Lung (tissue), 12 donors: ENCODE results near the gene NXN. TPM values are rescaled to one million over a fixed set of nuclear protein-coding genes. Genes with fewer than 3 reads are reported as not detected.

Experiments
- ATAC-seq: fragments of 200-7000 bp; cut with Tn5 transposase; one replicate; pipeline ENCODE4 v1.9.1; 2020; ENCODE audit warnings: moderate number of reproducible peaks; ENCODE audit not compliant: insufficient read depth, low FRiP score
- DNase-seq, 3 donors: peaks; one replicate each; pipeline ENCODE4 v3.0.0-alpha.2; 2013 to 2017
- H3K27ac ChIP-seq, 2 donors: one replicate each; pipeline ENCODE4 v1.5.1; 2013; ENCODE audit warnings: mild to moderate bottlenecking in 2 of 2, moderate library complexity in 2 of 2, control low read depth in 1 of 2, inconsistent platforms in 1 of 2, low read depth in 1 of 2, low read length in 1 of 2
- H3K27me3 ChIP-seq, 3 donors: one replicate each; pipeline ENCODE4 v1.5.1; 2013; ENCODE audit warnings: low read length in 2 of 3; ENCODE audit not compliant: control insufficient read depth in 3 of 3, insufficient read depth in 3 of 3
- H3K36me3 ChIP-seq, 4 donors: one replicate each; pipeline ENCODE4 v1.5.1; 2013; ENCODE audit warnings: low read length in 4 of 4, mild to moderate bottlenecking in 1 of 4, moderate library complexity in 1 of 4; ENCODE audit not compliant: control insufficient read depth in 4 of 4, insufficient read depth in 4 of 4
- H3K4me1 ChIP-seq, 5 donors: one replicate each; pipeline ENCODE4 v1.5.1; 2013; ENCODE audit warnings: low read length in 5 of 5, mild to moderate bottlenecking in 2 of 5, moderate library complexity in 1 of 5; ENCODE audit not compliant: control insufficient read depth in 5 of 5, insufficient read depth in 5 of 5
- H3K4me3 ChIP-seq: one replicate; pipeline ENCODE4 v1.5.1; 2013; ENCODE audit warnings: mild to moderate bottlenecking, control low read depth, moderate library complexity
- H3K9ac ChIP-seq, 2 donors: one replicate each; pipeline ENCODE4 v1.5.1; 2013; ENCODE audit warnings: low read length in 2 of 2, control low read depth in 1 of 2; ENCODE audit not compliant: insufficient read depth in 1 of 2
- H3K9me3 ChIP-seq, 4 donors: one replicate each; pipeline ENCODE4 v1.5.1; 2013; ENCODE audit warnings: low read length in 3 of 4, mild to moderate bottlenecking in 1 of 4, moderate library complexity in 1 of 4; ENCODE audit not compliant: control insufficient read depth in 4 of 4, insufficient read depth in 3 of 4
- WGBS, 2 donors: extraction: QIAGEN DNeasy Blood & Tissue Kit; methylation state at CpG; one replicate each; pipeline ENCODE4 v1.1.7; 2013; 5-methylcytosine and 5-hydroxymethylcytosine counted together
- polyA plus RNA-seq, 2 donors: library from polyadenylated mRNA; stranded (reverse); fragments of 200-250 nt; gene quantifications; one replicate each; pipeline ENCODE4 v1.2.1, GENCODE V29; 2013
- total RNA-seq, 2 donors: library from RNA; depleted of rRNA in 1 of 2; stranded (reverse); fragments of >200 nt in 1 of 2; gene quantifications; one replicate each; pipeline ENCODE4 v1.2.1, GENCODE V29; 2014 to 2021
- TF ChIP-seq, protein P1 (sequence below): IDR thresholded peaks from 2 replicates; pipeline ENCODE4 v1.5.1; 2012; ENCODE audit warnings: mild to moderate bottlenecking; ENCODE audit errors: control extremely low read depth, extremely low read depth
- donor health status: control.
- donor health status: control.
- donor health status: Bipolar disorder and iron deficiency.
- donor health status: healthy.
- donor health status: DM: yes; HTN: yes; CAD: no.

Gene NXN
- total and polyA plus RNA-seq, 4 donors, result 17.6 to 57.7 (median 39.9) TPM

GRCh38 chr17:921161-921560 is 58.4 kb downstream of the NXN start:
- WGBS, 2 donors, result 84 to 91% methylated on average over 13 of the region's 13 CpGs
- TF ChIP-seq, protein P1, sequence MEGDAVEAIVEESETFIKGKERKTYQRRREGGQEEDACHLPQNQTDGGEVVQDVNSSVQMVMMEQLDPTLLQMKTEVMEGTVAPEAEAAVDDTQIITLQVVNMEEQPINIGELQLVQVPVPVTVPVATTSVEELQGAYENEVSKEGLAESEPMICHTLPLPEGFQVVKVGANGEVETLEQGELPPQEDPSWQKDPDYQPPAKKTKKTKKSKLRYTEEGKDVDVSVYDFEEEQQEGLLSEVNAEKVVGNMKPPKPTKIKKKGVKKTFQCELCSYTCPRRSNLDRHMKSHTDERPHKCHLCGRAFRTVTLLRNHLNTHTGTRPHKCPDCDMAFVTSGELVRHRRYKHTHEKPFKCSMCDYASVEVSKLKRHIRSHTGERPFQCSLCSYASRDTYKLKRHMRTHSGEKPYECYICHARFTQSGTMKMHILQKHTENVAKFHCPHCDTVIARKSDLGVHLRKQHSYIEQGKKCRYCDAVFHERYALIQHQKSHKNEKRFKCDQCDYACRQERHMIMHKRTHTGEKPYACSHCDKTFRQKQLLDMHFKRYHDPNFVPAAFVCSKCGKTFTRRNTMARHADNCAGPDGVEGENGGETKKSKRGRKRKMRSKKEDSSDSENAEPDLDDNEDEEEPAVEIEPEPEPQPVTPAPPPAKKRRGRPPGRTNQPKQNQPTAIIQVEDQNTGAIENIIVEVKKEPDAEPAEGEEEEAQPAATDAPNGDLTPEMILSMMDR, result no peak
- no peak for ATAC-seq

DNA sequence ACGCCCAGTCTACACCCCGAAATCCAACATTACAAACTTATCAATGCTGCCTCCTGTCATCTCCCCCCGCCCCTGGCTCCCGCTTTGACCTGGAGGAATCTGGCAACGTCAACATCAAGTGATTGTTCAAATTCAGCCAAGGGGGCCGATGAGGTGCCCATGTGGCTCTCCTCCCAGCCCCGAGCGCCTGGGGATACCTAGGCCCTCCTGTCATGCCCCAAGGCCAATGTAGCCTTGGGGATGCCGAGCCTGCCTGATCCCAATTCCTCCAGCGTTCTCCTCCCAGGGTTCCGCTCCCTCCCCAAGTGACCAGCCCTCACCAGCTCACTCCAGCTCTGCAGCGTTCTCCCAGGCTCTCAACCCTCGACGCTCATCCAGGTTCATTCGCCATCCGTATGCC is 59.4 kb downstream of the NXN start:
- Histone ChIP-seq H3K27me3 (no peaks in the 10 kb centered on the region), H3K9ac (no peak overlapping the region), H3K36me3 (no peaks in the 10 kb centered on the region), H3K4me1 (peaks cover 6 to 21% (median 9%) of the 10 kb centered on the region in 5 donors), H3K4me3 (no peak overlapping the region), H3K27ac (no peak overlapping the region), H3K9me3 (no peaks in the 10 kb centered on the region)
- DNase-seq, result no peak
- TF ChIP-seq, protein P1, result no peak
- ATAC-seq, result no peak
- 93 to 96% methylated on average over 16 of the region's 16 CpGs for WGBS, 2 donors

More at GRCh38 chr17:921161-921560, 58.4 kb downstream of the NXN start:
- Histone ChIP-seq H3K9ac (no peak overlapping the region), H3K27ac (no peak overlapping the region), H3K36me3 (no peaks in the 10 kb centered on the region), H3K4me3 (no peak overlapping the region), H3K27me3 (no peaks in the 10 kb centered on the region), H3K4me1 (peaks cover 0 to 20% (median 8%) of the 10 kb centered on the region in 5 donors), H3K9me3 (no peaks in the 10 kb centered on the region)
- no peak for DNase-seq

GRCh38 chr17:917941-918740 is 61.4 kb downstream of the NXN start:
- Histone ChIP-seq H3K27me3 (no peaks in the 10 kb centered on the region), H3K4me1 (peaks cover 7 to 17% (median 11%) of the 10 kb centered on the region in 5 donors), H3K4me3 (no peak overlapping the region), H3K27ac (peak overlapping the region; percentile 2 to 74), H3K36me3 (no peaks in the 10 kb centered on the region), H3K9me3 (no peaks in the 10 kb centered on the region), H3K9ac (no peak overlapping the region)
- no peak for ATAC-seq
- WGBS, 2 donors, result 72 to 73% methylated on average over 30 of the region's 30 CpGs
- DNase-seq, result peak in 1 of 3 donors; percentile 58
- TF ChIP-seq, protein P1, result no peak
